GF-D8 (cell line): ENCODE measurements around the gene EBF3.

ENCODE experiments used
- DNase-seq: peaks from one replicate; lab custom pipeline; 2025; lab: John Stamatoyannopoulos, UW

EBF3 gene

DNA sequence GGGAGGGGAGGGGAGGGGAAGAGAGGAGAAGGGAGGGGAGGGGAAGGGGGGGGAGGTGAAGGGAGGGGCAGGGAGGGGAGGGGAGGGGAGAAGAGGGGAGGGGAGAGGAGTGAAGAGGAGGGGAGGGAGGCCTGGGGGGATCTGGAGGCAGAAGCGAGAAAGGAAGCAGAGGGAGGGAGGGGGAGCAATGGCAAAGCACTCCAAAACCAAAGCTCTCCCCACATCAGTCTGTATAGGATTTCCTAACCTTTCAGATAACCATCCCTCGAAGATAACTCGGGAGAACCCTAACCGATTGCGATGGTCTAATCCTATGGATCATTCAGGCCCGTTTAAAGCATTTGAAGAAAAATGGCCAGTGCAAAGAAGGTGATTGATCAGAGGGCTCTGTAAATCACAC, 19.0 kb downstream of the EBF3 start:
- DNase-seq = no peak

DNA sequence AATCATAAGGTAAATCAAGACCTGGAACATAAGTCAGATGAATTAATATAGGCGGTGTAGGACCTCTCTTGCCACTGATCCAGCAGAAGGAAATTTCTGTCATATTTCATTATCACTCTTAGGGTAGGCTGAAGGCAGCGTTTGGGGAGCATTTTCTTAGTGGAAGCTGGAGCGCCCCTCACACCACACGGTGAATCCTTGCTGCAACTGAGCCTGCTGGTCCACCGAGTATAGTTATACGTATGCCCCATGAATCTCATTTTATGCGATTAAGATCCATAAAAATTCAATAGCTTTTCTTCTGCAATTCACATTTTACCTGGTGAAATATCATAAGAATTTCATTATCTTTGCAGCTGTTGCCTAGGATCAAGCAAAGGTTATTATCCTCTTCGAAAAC, 19.6 kb downstream of the EBF3 start:
- DNase-seq = no peak

DNA sequence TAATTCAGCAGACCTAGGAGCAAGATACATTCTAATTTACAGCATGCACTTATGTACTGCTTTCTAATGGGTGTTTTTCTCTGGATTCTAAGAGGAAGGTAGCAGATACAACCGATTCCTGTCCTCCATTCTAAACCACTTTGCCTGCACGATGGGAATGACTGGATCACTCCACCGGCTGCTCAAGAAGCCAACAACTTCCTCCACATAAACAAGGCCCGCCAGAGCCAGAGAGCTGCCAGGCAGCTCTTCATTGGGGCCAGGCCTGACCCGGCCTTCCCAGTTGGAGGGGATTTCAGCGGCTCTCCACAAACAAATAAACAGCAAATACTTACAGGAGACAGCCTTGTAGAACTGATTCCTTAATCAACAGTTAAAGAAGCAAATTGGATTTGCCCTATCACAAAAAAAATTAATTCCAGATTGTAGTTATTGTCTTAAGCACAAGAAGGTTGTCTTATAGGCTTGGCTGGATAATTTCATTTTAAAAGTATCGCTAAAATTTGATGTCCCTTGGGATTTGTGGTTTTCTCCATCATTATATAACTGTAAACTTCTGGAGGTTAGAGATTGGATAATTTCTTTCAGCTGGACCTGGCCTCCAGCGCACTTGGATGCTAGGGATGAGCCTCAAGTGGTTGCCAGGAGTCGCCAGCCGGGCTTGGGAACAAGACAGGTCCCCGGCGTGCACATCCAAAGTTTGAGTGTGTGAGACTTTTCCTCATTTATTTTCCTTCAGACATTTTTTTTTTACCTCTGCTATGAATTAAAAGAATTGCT, 20.9 kb downstream of the EBF3 start:
- DNase-seq = no peak

DNA sequence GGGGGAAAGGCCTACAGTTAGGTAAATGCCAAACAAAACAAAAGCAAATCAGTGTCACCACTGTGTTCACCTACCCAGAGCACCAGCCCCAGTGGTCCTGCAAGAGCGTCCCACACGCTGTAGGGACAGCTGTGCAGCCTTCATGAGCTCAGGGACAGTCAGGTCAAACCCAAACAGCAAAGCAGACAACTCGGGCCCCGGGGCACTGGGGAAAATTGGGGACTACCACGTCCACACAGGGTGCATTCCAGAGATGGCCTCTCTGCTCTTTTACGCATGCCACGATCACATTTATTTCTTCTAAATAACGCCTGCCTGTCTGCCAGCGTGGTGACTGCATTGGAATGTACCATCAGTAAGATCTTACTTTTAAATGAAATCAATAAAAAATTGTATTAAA, 21.7 kb downstream of the EBF3 start:
- no peak for DNase-seq

DNA sequence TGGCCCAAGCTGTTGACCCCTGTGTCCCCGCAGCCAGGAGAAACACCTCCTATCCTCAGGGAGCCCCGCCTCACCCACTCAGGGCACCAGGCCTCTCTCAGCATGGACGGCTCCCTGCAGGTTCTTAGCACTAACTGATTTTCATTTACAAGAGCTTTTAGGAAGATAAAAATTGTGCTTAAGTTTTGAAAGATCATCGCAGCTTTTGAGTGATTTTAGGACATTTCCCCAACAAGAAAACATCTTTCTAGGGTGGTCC, 22.1 kb downstream of the EBF3 start:
- DNase-seq = no peak

DNA sequence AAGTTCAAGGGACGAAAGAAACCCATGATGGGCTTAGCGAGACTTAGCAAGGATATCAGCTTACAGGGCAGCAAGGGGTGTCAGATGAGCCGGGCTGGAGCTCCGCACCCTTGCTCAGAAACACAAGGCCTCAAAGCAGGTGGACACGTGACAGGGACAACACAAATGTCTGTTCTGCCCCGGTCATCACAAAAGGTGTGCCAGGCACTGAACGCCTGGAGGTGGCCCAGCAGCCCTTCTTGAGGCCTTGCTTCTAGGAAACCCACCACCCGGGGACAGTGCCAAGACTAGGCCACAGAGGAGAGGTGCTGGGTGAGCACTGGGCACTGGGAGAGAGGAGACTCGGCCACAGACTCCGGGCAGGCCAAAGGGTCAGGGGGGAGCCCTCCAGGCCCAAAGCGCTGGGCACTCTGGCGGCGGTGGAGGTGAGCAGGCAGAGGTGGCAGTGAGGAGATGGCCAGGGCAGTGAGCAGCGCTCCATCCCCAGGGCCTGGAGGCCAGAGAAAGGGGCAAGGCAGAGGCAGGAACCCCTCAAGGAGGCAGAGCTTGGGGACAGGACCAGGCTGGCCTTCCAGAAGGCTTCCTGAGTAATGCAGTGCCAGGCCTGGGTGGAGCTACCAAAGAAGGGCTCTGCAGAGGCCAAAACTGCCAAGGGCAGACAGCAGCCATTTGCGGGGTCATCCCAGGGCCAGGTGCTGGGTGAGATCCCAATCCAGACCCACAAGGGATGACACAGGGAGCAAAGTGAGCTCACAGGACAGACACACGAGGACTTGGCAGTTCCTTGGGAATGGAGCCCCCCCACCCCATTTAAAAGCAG, 22.7 kb downstream of the EBF3 start:
- DNase-seq = no peak

DNA sequence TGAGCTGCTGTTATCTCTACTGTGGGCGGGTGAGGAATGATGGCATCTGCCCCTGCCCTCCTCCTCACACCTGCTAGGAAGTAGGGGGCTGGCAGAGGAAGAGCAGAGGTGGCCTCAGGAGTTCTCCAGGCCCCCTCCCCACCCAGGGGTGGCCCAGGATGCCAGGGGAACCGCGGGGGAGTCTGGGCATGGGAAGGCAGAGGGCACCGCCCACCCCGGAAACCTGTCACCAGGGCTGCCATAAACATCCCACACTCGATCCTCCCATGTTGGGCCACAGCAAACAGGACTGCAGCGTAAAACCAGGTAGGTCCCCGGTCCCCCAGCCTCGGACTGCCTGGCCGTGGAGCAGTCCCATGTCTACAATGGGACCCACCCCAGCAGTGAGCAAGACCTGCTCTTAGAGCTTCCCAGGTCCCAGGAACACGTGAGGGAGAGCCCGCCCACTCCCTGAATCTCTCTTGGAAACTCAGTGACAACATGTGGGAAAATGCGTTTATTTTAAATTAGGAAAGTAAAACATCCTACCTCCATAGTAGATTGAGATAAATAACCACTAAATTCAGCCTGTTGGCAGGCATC, 23.4 kb downstream of the EBF3 start:
- DNase-seq = no peak

DNA sequence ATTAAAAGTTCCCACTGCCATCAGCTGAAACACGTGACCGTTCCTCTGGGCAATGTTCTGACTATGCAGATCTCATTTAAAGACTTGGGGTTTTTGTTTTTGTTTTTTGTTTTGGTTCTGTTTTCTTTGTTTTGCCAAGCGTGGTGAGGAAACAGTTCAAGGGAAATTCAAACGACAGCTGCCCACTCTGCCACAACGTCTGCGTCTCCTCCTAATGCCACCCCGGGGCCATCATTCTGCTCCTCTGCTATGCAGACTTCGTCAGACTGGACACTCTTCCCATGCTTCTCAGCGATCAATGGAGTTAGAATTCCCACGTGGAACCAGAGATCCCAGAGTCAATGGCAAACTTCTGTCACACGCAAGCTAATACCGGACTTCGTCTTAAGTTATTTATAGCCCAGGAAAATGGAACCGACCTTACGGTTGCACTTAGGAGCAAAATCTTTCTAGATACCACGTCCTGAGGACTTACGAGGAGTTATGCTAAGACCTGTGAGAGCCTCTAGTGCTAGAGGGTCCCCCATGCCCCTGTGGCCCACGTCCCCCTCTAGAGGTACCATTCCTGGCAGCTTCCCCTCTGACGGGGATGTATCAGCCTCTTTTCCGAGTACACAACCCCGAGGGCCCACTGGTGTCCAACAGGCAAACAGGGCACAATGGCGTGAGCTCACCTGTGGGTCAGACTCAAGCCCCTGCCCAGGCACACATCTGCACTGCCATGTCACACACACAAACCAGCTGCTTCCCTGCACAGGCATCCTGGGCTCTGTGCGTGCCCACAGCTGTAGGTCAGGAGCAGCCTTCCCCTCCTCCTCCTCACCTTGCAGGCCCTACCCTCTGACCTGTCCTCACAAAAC, 24.4 kb downstream of the EBF3 start:
- no peak for DNase-seq

DNA sequence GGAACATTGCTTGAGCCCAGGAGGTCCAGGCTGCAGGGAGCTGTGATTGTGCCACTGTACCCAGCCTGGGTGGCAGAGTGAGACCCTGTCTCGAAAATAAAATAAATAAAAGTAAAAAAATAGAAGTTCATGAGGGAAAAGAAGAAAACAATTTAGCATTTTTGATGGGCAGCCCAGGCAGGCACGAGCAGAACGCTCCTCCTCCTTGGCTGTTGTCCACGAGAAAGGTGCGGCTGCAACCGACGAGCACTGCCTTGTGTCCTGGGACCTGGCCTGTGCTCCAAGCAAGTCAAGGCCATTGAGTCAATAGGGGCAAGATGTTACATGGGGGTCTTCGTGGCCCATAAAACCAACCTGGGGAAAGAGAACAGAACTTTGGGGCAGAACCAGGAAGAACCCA, 25.6 kb downstream of the EBF3 start:
- DNase-seq = no peak

DNA sequence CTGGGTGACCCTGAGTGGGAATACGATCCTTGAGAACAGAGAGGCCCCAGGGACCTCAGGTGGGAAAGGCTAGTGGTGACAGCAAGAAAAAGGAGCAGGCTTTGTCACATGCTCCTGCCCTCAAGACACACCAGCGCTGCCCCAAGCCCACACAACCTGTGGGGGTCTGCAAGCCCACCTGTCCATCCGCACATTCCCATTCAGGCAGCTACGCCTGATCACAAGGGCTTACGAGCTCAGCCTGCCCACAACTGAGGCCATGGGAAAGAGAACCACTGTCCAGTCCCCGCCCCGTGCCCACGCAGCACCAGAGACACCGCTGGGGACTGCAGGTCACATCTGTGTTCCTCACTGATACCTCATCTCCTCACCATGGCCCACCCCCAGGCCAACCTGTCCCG, 26.7 kb downstream of the EBF3 start:
- no peak for DNase-seq

DNA sequence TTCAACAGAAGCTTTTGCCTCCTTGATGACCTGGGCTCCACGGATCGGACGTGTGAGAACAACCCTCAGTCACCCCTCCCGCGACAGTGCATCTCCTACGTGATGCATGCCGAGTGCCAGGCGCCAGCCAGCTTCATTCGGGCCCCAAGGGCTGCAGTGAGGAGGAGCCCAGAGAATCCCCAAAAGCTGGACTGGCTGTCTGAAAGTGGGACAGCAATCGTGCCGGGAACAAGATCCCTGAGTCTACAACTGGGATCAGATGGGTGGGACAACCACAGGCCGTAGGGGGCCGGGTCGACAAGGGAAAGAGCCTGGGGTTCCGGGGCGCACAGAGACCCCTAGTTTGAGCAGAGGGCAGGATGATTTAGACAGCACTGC, 27.2 kb downstream of the EBF3 start:
- no peak for DNase-seq

DNA sequence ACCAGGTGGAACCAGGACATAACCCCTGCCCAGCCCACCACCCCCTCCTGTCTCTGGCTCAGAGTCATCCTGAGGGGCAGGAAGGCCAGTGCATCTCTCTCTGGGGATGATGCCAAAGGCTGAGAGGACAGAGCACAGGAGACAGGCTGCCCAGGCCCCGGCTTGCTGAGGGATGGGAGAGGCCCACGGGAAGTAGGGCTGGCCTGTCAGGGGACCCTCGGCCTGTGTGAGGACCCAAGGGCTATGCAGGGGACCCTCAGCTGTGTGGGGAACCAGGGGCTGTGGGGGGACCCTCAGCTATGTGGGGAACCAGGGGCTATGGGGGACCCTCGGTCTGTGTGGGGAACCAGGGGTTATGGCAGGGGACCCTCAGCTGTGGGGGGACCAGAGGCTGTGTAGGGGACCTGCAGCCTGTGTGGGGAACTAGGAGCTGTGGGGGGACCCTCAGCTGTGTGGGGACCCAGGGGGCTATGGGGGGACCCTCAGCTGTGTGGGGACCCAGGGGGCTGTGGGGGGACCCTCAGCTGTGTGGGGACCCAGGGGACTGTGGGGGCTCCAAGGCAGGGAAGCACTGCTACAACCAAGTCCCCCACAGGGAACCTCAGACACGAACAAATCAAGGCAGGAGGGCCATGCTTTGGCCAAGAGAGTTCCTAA, 27.7 kb downstream of the EBF3 start:
- DNase-seq = no peak

DNA sequence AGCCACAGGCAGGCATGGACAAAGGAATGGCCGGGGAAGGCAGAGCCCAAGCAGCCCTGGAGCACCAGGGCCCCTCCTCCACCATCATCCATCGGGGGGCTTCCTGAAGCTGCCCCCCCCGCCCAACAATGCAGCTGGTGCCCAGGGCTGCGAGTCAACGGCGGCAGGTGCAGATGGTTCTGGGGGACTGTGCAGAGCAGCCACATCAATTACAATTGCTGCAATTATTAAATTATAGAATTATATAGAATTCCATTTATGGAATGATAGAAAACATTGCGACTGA, 28.3 kb downstream of the EBF3 start:
- DNase-seq = no peak

DNA sequence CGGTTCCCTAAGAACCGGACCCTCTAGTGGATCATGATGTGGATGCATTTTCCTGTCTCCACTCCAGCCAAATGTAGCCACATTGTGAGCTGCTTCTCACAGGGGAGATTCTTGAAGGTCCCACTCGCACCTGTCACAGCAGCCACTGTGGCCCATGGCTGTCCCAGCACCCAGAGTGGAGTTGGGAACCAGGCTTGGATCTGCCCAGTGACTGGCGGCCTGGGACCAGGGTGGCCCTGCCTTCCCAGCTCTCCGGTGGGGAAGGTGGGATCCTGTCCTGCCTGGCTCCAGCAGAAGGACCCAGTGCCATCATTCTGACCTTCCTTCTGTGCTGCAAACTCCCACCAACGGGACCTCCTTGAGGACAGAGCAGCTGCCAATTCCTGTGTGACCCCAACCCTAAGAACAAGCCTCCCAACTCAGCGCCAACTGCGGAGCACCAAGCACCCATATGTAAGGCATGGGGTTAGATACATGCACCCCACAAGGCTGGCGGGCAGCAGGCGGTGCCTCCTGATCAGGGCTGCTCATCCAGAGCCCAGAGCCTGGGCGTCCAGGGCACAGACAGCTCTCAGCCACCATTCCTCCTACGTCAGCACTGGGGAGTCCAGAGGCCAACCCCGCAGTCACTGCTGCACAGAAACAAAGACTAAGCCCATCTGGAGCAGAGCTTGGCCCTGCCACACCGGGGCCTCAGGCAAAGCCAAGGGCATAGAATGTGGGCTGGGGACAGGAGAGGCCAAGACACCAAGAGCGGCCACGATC, 28.8 kb downstream of the EBF3 start:
- no peak for DNase-seq

DNA sequence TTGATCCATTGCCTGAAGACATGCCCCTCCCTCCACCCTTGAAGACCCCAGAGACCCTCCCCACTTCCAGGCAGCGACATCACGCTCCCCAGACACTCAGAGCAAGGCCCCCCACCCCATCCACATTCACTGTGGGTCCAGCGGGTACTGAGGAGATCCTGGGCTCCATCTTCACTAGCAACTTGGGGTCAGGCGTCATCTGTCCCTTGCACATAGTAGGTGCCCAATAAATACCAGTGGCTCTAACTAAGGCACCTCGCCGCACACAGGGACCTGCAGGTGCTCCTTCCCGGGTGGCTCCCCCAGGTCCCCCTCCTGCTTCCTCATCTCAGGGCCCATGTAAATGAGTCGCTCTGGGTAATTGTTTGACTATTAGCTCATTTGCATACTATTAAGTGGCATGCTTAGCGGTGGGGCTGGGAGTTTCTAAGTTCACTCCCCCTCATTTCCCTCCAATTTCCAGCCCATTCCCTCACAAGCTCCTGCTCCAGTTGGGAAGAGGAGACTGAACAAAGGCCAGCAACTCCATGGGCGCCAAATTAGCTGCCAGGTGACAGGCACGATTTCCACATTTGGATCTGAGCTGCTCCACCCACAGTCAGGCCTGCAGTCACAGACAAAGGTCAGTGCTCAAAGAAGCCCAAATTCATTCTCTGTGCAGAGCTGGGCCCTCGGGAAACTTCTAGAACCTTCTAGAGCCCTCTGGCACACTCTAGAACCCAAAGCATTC, 29.7 kb downstream of the EBF3 start:
- DNase-seq = no peak

DNA sequence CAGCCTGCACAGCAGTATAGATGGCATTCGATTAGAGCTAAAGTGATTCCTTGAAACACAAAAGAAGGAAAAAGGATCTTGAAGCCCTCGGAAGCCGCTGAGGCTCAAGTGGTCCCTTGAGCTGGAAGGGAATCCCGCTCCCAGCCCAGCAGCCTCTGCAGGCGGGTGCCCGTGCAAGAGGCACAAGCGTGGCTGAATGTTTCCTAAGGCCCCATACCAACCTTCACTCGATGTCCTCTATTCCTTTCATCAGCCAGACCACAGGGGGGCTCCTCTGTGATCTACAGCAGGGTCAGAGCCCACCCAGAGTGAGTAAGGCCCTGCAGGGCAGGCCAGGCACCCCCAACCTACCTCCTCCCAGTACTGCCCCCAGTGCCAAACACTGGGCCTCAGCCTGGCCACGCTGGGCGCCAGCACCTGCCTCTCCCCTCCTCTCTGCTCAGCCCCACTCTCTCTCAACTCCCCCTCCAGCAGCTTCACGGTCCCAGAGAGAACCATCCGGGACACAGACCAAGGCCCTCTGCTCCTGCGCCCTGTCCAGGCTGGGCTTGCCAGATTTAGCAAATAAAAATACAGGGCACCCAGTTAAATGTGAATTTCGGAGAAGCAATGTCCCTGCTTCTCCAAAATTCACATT, 30.5 kb downstream of the EBF3 start:
- no peak for DNase-seq

DNA sequence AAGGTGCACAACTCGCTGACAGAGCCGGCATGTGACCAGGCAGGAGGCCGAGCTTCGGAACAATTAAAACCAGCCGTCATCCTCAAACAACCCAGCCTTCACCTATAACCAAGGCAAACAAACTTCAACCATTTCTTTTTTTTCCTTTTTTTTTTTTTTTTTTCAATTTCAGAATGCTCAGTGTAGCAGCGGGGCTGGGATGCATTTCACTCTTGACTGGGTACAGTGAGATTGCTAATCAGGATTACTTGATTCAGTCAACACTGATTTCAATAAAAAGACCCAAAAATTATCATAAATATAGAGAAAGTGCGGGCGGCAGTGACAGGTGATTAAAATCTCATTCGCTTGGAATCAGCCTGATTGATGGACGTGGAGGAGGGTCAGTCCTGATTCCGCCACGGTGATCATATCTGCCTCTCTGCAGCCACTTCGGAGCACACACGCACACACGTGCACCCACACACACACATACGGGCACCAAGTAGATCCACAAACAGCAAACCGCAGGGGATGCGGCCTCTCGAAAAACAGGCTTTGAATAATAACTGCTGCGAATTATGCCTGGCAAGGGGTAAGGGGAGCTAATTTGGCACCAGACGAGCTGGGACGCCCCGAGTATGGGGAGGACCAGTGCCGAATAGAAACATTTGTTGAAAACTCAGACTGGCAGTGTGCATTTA, 31.2 kb downstream of the EBF3 start:
- no peak for DNase-seq

DNA sequence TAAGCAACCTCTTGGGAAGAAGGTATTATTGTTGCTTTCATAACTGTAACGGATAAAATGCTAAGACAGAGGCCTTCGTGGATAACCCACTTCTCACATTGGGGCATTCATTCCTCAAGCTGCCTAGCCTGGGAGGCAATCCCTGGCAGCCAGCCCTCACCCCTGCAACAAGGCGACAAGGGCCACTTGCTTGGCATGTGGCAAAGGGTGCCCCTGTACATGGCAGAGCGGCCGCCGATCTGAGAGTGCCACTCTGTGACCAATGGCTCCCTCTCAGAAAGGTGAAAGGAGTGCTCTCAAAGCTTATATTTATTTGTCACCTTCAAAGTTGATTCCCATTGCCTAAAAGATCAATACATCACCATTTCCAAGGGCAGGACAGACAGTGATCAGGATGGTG, 31.9 kb downstream of the EBF3 start:
- no peak for DNase-seq

DNA sequence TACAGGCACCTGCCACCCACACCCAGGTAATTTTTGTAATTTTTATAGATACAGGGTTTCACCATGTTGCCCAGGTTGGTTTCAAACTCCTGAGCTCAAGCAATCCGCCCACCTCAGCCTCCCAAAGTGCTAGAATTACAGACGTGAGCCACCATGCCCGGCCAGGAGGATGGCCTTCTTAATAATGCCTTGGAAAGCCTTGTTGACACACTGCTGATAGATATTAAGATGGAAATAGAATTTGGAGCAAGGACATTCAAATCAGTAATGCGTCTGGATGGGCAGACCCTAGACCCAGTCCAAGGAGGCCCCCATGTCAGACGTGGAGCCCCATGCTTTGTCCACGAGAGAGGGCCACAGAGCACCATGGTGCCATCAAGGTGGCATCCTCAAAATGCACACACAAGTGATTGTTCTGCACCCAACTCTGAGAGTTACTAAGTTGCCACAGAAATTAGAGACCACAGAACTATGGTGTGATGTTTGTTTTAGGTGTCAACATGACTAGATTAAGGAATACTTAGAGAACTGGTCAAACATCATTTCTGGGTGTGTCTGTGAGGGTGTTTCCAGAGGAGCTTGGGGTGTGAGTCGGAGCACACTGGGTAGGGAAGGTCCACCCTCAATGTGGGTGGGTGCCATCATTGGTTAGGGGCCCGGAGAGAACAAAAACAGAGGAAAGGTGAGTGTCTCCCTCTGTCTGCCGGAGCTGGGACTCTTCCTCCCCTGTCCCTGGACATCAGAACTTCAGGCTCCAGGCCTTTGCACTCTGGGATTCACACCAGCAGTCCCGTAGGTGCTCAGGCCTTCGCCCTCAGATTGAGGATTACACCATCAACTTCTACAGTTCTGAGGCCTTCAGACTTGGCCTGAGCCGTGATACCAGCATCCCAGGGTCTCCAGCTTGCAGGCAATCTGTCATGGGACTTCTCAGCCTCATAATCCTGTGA, 34.5 kb downstream of the EBF3 start:
- no peak for DNase-seq
